HG03139 (cell line): ENCODE measurements around the gene ADGRB3.

ENCODE experiments used
- ATAC-seq: cut with Tn5 transposase; IDR thresholded peaks from one replicate; pipeline ENCODE4 v1.9.1; 2021; ENCODE audit not compliant: unreplicated experiment

Gene ADGRB3

GRCh38 chr6:68634726-68635411, at the start of gene ADGRB3:
Gene ADGRB3 (plus strand): TSS chr6:68635282. CDS start chr6:68638676, 3,394 bp downstream.
- peak; percentile 77 for ATAC-seq

- no peak for ATAC-seq
Measured at GRCh38 chr6:68593558-68593957, 41.5 kb upstream of the ADGRB3 start.

- no peak for ATAC-seq
Measured at GRCh38 chr6:68597642-68598041, 37.4 kb upstream of the ADGRB3 start.

- ATAC-seq = no peak
Measured at GRCh38 chr6:68615938-68616337, 19.1 kb upstream of the ADGRB3 start.

- ATAC-seq = no peak
Measured at GRCh38 chr6:68625998-68626397, 9.1 kb upstream of the ADGRB3 start.

GRCh38 chr6:68628161-68628560, 6.9 kb upstream of the ADGRB3 start:
- no peak for ATAC-seq

DNA sequence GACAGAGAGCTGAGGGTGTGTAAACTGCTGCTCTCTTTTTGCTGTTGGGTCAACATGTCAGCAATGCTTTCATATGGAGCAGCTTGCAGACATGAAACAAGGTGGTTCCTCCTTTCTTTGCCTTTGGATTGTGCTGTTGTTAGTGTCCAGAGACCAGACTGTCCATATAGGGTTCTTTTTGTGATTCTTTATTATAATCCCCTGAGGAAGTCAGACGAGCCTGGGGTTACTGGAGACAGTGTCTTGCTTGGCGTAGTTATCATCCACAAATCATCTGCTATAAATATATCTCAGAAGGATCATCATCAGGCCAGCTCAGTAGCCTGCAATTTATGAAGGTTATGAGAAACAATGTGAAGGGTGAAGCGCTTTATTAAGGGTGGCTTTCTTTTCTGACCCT, 2.3 kb upstream of the ADGRB3 start:
- no peak for ATAC-seq

GRCh38 chr6:68633281-68633971, 1.7 kb upstream of the ADGRB3 start:
- no peak for ATAC-seq

DNA sequence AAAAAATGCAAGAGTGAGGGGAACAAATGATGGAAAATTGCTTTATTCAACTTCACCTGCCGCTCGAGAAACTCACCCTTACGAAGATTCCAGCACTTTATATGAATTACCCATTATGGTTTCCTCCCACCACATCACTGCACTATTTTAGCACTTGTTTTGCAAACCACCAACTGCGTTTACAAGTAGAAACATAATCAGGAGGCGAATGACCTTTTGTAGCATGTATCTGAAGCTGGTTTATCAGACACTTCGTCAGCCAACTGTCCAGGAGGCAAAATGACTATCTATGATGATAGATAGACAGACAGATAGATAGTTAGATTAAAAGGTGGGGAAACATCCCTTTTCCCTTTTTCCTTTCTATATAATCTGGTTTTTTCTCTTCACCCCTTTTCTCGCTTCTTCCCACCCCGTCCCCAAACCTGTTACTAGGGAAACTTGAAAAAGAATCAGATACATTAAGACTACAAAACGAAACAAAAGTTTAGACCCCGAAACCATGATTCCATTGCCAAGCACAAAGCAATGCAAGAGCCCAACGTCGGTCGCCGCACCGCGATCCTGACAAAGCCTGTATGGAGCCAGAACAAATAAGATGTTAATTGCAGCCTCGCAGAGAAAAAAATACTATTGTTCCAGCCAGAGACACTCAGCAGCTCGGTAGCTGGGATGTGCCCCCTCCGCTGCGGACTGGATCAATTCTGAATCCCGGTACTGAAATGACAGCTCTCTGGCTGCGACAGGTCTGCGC, 933 bp upstream of the ADGRB3 start:
- ATAC-seq = peak; percentile 14

- ATAC-seq = no peak
Measured at GRCh38 chr6:68635412-68635705, 277 bp downstream of the ADGRB3 start.

DNA sequence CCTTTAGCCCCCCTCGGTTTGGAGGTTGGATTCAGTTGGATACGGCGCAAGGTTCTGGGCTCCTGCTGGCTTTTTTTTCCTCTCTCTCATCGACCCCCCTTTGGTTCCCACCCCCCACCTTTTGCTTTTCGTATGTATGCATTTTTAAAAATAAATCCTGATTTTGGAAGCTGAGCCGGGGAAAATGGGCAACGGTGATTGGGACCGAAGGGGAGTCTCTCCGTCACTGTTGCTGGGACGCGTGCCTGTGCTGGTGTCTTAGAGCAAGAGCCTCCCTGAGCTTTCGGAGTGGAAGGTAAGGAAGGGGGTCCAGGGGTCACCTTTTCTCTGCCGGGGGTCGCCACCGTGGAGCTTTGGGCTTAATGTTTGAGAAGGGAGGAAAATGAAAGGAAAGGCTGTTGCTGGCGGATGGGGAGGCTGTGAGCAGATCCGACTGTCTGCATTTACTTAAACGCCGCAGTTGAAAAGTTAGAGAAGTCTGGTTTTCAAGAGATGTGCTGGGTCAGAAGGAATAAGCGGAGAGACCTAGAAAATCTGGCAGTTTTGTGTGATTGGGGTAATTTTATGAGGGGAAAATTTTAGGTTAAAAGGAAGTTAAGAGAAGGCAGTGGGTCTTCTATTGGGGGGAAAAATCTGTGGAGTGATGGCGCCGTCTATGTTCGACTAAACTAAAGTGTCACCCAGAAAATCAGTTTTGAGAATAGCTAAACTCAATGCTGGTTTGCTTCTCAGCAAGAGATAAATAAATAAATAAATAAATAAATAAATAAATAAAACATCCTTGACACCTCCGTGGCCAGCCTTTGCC, 828 bp downstream of the ADGRB3 start:
- no peak for ATAC-seq

DNA sequence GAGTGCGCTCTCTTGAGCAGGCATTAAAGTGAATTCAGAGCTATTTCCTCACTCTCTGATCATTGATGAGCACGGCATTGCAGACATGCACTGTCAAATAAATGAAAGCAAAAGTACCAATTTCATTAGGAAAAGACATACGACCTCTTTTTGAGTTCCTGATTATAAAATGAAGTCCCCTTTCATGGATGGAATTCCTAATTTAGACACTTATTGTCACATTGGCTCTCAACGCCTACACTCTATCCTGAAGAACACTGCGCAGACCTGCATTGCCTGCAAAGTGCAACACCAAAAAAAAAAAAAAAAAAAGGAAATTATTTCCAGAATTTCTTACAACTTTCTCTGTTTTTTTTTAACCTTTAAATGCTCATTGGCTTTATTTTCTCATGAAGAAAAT, 1.6 kb downstream of the ADGRB3 start:
- no peak for ATAC-seq

- ATAC-seq = no peak
Measured at GRCh38 chr6:68637071-68637470, 2.0 kb downstream of the ADGRB3 start.

DNA sequence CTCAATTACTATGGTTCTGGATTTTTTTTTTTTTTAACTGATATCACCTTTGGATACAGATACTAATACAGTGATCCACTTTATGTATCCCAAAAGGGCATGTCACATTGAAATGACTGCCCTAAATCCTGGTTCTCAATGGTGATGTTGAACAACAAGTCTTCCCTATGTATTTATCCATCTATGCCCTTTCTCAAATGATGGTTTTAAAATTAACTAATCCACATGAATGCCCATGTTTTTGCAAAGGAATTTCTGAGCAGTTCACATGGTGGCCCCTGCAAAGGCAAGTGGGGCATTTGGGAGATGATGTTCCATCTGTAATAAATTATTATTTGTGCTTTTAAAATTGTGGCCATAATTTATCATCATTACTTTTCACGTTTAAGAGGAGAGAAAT, 2.7 kb downstream of the ADGRB3 start:
- ATAC-seq = no peak

DNA sequence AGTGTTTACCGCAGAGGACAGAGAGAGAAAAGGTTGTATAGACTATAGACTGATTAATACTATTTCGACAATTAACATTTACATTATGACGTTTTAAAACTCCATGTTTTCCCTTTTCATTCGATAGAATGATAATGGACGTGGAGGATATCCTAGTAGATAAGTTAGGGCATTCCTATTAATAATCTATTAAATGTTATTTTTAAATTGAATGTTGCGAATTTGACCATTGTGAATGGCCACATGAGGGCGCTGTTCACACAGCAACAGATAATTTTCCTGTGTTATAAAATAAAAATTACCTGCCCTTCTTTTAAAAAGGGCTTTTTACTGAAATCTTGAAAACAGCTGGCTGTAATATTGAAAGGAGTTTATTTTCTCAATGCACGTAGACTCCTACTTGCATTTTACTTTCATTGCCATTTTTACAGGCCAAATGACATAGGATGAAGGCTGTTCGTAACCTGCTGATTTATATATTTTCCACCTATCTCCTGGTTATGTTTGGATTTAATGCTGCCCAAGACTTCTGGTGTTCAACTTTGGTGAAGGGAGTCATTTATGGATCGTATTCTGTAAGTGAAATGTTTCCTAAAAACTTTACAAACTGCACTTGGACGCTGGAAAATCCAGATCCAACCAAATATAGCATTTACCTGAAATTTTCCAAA, 3.3 kb downstream of the ADGRB3 start:
- ATAC-seq = no peak

DNA sequence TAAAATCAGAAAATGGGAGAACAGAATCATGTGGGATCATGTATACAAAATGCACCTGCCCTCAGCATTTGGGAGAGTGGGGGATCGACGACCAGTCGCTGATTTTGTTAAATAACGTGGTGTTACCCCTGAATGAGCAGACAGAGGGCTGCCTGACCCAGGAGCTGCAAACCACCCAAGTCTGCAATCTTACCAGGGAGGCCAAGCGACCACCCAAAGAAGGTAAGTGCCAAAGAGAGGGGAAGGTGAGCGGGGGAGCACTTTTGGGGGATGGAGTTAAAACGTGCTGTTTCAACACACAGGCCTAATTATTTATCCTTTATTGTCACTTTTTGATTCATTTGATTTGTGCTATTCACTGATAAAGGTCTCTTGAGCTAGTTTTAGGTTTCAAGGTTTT, 4.1 kb downstream of the ADGRB3 start:
- no peak for ATAC-seq

- no peak for ATAC-seq
Measured at GRCh38 chr6:68639826-68640490, 4.9 kb downstream of the ADGRB3 start.

DNA sequence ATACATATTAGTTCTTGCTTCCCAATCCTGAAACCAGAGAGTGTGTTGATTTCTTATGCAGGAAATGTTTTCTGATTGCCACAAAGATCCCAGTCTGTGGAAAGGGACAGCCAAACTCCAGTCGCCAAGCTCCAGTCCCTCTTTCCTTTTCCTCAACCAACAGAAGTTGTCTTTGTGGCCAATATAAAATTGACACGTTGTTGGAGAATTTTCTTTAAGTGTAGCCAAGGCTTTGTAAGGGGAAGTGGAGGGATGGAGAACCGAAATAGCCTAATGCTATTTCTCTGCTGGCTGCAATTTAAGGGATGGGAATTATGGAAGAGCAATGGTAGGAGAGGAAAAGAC, 5.4 kb downstream of the ADGRB3 start:
- no peak for ATAC-seq

GRCh38 chr6:68641172-68641571, 6.1 kb downstream of the ADGRB3 start:
- no peak for ATAC-seq

- no peak for ATAC-seq
Measured at GRCh38 chr6:68642081-68642480, 7.0 kb downstream of the ADGRB3 start.
